Neural crest cell (in vitro differentiated cells): ENCODE data around the gene TJP2. TPM values are rescaled to one million over a fixed set of nuclear protein-coding genes. Genes with fewer than 3 reads are reported as not detected.

Experiments
- DNase-seq: peaks from one replicate; pipeline ENCODE4 v3.0.0; 2021; ENCODE audit warnings: low read depth, mixed read lengths, low spot score
- H3K27ac Mint-ChIP-seq: one replicate; pipeline ENCODE4 v1.8.0; 2021; ENCODE audit warnings: mild to moderate bottlenecking, mixed read lengths; ENCODE audit not compliant: unreplicated experiment
- H3K27me3 Mint-ChIP-seq: 2 replicates; pipeline ENCODE4 v1.8.0; 2021; ENCODE audit warnings: low read depth, mild to moderate bottlenecking, mixed read lengths
- H3K36me3 Mint-ChIP-seq: 2 replicates; pipeline ENCODE4 v1.8.0; 2021; ENCODE audit warnings: low read depth, mild to moderate bottlenecking, mixed read lengths
- H3K4me1 Mint-ChIP-seq: 2 replicates; pipeline ENCODE4 v1.8.0; 2021; ENCODE audit warnings: mixed read lengths
- H3K4me3 Mint-ChIP-seq: one replicate; pipeline ENCODE4 v1.8.0; 2021; ENCODE audit warnings: mild to moderate bottlenecking, mixed read lengths
- H3K9me3 Mint-ChIP-seq: 2 replicates; pipeline ENCODE4 v1.8.0; 2021; ENCODE audit warnings: mixed read lengths
- CTCF ChIP-seq: fragments of 200-600 bp; sonication (generic); conservative IDR thresholded peaks from 2 replicates; pipeline ENCODE4 v1.5.0; 2021; ENCODE audit warnings: antibody characterized with exemption, mild to moderate bottlenecking
- total RNA-seq: library from RNA; stranded (reverse); gene quantifications from 2 replicates; pipeline ENCODE4 v1.2.1, GENCODE V29; 2021

The TJP2 gene
- total RNA-seq, 1 donor from 2014 or later: 27.8 TPM

GRCh38 chr9:69173497-69173890 is 583 bp upstream of the TJP2 start:
- H3K4me1 Mint-ChIP-seq: peaks cover 20% of the 10 kb centered on the region
- peak overlapping the region; percentile 81 for H3K4me3 Mint-ChIP-seq
- no peaks in the 10 kb centered on the region for H3K9me3 Mint-ChIP-seq
- peaks cover 55% of the 10 kb centered on the region for H3K27me3 Mint-ChIP-seq
- no peak overlapping the region for H3K27ac Mint-ChIP-seq
- DNase-seq: no peak
- TF ChIP-seq CTCF: no peak
- no peaks in the 10 kb centered on the region for H3K36me3 Mint-ChIP-seq

- peak overlapping the region; percentile 88 for H3K4me3 Mint-ChIP-seq
- no peak overlapping the region for H3K27ac Mint-ChIP-seq
- DNase-seq: no peak
- H3K27me3 Mint-ChIP-seq: peaks cover 58% of the 10 kb centered on the region
- no peaks in the 10 kb centered on the region for H3K36me3 Mint-ChIP-seq
- H3K4me1 Mint-ChIP-seq: peaks cover 20% of the 10 kb centered on the region
- TF ChIP-seq CTCF: no peak
- H3K9me3 Mint-ChIP-seq: no peaks in the 10 kb centered on the region
Observed at GRCh38 chr9:69174616-69175463, 763 bp downstream of the TJP2 start.

- Mint-ChIP-seq H3K27ac (no peak overlapping the region), H3K4me3 (no peak overlapping the region), H3K4me1 (peaks cover 20% of the 10 kb centered on the region), H3K27me3 (peaks cover 58% of the 10 kb centered on the region), H3K9me3 (no peaks in the 10 kb centered on the region), H3K36me3 (no peaks in the 10 kb centered on the region)
- DNase-seq: no peak
- no peak for TF ChIP-seq CTCF
Observed at GRCh38 chr9:69175486-69175885, 1.4 kb downstream of the TJP2 start.

GRCh38 chr9:69176471-69177171 is 2.5 kb downstream of the TJP2 start:
- TF ChIP-seq CTCF: no peak
- no peak overlapping the region for H3K27ac Mint-ChIP-seq
- no peaks in the 10 kb centered on the region for H3K9me3 Mint-ChIP-seq
- no peaks in the 10 kb centered on the region for H3K36me3 Mint-ChIP-seq
- H3K27me3 Mint-ChIP-seq: peaks cover 51% of the 10 kb centered on the region
- DNase-seq: no peak
- H3K4me1 Mint-ChIP-seq: peaks cover 20% of the 10 kb centered on the region
- H3K4me3 Mint-ChIP-seq: no peak overlapping the region

- H3K4me3 Mint-ChIP-seq: no peak overlapping the region
- no peak for DNase-seq
- no peaks in the 10 kb centered on the region for H3K36me3 Mint-ChIP-seq
- TF ChIP-seq CTCF: no peak
- peaks cover 16% of the 10 kb centered on the region for H3K4me1 Mint-ChIP-seq
- peaks cover 34% of the 10 kb centered on the region for H3K27me3 Mint-ChIP-seq
- no peaks in the 10 kb centered on the region for H3K9me3 Mint-ChIP-seq
- no peak overlapping the region for H3K27ac Mint-ChIP-seq
Observed at GRCh38 chr9:69178583-69179011, 4.5 kb downstream of the TJP2 start.
